HG02884 (cell line): ENCODE data around the gene ASB11.

Experiments
- ATAC-seq: cut with Tn5 transposase; IDR thresholded peaks from one replicate; pipeline ENCODE4 v1.9.1; 2021; ENCODE audit warnings: mild to moderate bottlenecking, moderate library complexity; ENCODE audit not compliant: unreplicated experiment

The ASB11 gene

GRCh38 chrX:15235001-15235400 is 80.4 kb downstream of the ASB11 start:
- ATAC-seq = no peak

DNA sequence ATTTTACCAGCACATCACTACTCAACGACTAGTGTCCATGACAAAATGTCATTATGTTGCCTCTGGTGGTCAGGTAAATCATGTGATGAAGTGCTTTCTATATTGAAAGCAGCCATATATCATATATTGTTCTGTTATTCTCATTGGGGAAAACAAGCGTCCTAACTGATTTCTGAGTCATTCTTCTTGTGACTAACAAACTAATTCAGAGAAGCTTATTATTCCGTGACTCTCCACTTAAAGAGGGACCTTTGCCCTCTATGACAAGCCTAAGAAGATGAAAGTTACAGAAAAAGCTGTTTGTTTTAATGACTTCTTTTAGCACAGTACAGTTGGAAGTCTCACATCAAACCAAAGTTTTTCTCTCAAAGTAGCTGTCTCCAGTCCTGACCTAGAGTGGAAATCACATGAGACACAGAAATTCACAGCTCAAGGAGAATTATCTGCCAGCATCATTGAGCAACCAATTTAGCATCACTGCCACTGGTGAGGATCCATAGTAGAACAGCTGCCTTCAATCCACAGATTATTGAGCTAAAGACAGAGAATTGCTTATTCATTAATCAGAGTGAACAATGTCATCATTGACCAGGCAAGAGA is 81.9 kb downstream of the ASB11 start:
- ATAC-seq = no peak
